Endodermal cell (in vitro differentiated cells): ENCODE data around the gene HOXB4. TPM values are rescaled to one million over a fixed set of nuclear protein-coding genes. Genes with fewer than 3 reads are reported as not detected.

Source experiments
- DNase-seq: peaks from one replicate; pipeline ENCODE4 v3.0.0-alpha.2; 2017
- H3K27ac ChIP-seq: 2 replicates; pipeline ENCODE4 v1.5.1; 2013; ENCODE audit warnings: mild to moderate bottlenecking, low read depth, low read length, moderate library complexity
- H3K27me3 ChIP-seq: 2 replicates; pipeline ENCODE4 v1.6.1; 2013; ENCODE audit warnings: mild to moderate bottlenecking, low read length, moderate library complexity; ENCODE audit not compliant: insufficient read depth, control insufficient read depth, poor library complexity, severe bottlenecking
- H3K36me3 ChIP-seq: 2 replicates; pipeline ENCODE4 v1.7.0; 2013; ENCODE audit warnings: mild to moderate bottlenecking, low read length, moderate library complexity; ENCODE audit not compliant: control insufficient read depth, insufficient read depth
- H3K4me1 ChIP-seq: one replicate; pipeline ENCODE4 v1.7.0; 2013; ENCODE audit warnings: low read length; ENCODE audit not compliant: control insufficient read depth, insufficient read depth
- H3K4me3 ChIP-seq: 2 replicates; pipeline ENCODE4 v1.5.1; 2013; ENCODE audit warnings: mild to moderate bottlenecking, low read length, moderate library complexity
- H3K9ac ChIP-seq: 2 replicates; pipeline ENCODE4 v1.6.1; 2013; ENCODE audit warnings: mild to moderate bottlenecking, low read length, moderate library complexity; ENCODE audit not compliant: poor library complexity, severe bottlenecking; ENCODE audit errors: extremely low read depth
- H3K9me3 ChIP-seq: 2 replicates; pipeline ENCODE4 v1.6.1; 2013; ENCODE audit warnings: mild to moderate bottlenecking, low read length, moderate library complexity; ENCODE audit not compliant: control insufficient read depth
- H3K27ac Mint-ChIP-seq: 2 replicates; pipeline ENCODE4 v1.8.0; 2020; ENCODE audit warnings: mixed read lengths
- H3K27me3 Mint-ChIP-seq: 2 replicates; pipeline ENCODE4 v1.8.0; 2021; ENCODE audit warnings: mild to moderate bottlenecking, mixed read lengths; ENCODE audit not compliant: insufficient read depth
- H3K36me3 Mint-ChIP-seq: 2 replicates; pipeline ENCODE4 v1.8.0; 2020; ENCODE audit warnings: low read depth, mixed read lengths
- H3K4me1 Mint-ChIP-seq: 2 replicates; pipeline ENCODE4 v1.8.0; 2020; ENCODE audit warnings: mixed read lengths
- H3K4me3 Mint-ChIP-seq: 2 replicates; pipeline ENCODE4 v1.8.0; 2020; ENCODE audit warnings: mild to moderate bottlenecking, moderate library complexity, mixed read lengths
- H3K9me3 Mint-ChIP-seq: 2 replicates; pipeline ENCODE4 v1.8.0; 2020; ENCODE audit warnings: mild to moderate bottlenecking, mixed read lengths
- WGBS, 2 experiments: methylation state at CpG; one replicate each; pipeline versions ENCODE4 v1.1.5 to v1.1.7; 2013; ENCODE audit warnings: missing lambda C conversion rate in 2 of 2, mixed read lengths in 1 of 2; ENCODE audit not compliant: insufficient coverage in 1 of 2, insufficient read length in 1 of 2; 5-methylcytosine and 5-hydroxymethylcytosine counted together
- total RNA-seq, 2 donors: library from RNA; stranded (reverse); fragmentation: NEBNext Ultra II Directional in 1 of 2; extraction: Animal tissue kit (Norgen Biotek cat#: 25700) in 1 of 2; gene quantifications; 2 replicates in 1 of 2; 3 replicates in 1 of 2; pipeline ENCODE4 v1.2.1, GENCODE V29; 2021
- TF ChIP-seq, protein P1 (sequence below): fragments of 200-600 bp; sonication (generic); conservative IDR thresholded peaks from 2 replicates; pipeline ENCODE4 v1.5.0; 2021; ENCODE audit warnings: antibody characterized with exemption, mild to moderate bottlenecking

HOXB4 gene
- total RNA-seq, 2 donors from 2014 or later, result not detected

DNA sequence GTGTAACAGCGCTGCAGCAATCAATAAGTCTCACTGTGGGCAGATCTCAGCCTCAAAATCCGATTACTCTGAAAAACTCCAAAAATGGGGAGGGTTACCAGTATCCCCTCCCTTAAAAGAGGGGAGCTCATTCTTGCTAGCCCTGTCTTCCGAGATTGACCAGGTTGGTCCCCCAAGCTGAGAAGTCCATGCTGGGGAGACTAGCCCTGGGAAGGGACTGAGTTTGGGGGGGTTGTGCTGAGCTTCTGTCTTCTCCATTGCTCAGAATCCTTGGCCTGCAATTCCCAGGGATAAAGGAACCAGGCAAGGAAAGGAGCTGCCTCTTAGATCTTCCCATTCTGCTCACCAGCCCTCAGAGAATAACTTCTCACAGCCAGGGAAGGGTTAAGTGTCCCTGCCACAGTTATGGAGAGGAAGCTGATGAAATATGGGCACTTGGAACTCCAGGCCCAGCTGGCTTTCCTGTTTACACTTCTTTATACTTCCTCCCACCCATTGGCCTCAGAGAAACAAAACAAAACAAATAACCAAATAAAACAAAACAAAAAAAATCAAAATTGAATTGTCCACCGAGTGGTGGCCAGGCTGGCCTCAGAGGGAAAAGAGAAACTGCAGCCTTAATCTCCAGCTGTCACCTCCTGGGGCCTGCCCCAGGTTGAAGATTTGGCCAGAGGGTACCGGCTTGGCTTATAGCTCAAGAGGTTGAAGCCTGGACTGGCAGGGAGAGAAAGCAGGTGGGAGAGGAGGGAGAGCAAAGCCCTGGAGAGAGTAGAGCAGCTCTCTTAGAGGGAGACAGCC lies 9.3 kb upstream of the HOXB4 start:
- WGBS, 2 experiments, result 24 to 38% methylated on average over 3 to 5 of the region's 5 CpGs
- H3K4me1 ChIP-seq, result no peaks in the 10 kb centered on the region
- H3K9me3 ChIP-seq, result no peaks in the 10 kb centered on the region
- H3K27me3 ChIP-seq, result peaks cover 100% of the 10 kb centered on the region
- no peaks in the 10 kb centered on the region for H3K36me3 Mint-ChIP-seq
- no peaks in the 10 kb centered on the region for H3K36me3 ChIP-seq
- peaks cover 100% of the 10 kb centered on the region for H3K27me3 Mint-ChIP-seq
- no peaks in the 10 kb centered on the region for H3K9me3 Mint-ChIP-seq
- H3K9ac ChIP-seq, result no peak overlapping the region
- no peak overlapping the region for H3K4me3 Mint-ChIP-seq
- no peak overlapping the region for H3K27ac Mint-ChIP-seq
- no peak for DNase-seq
- H3K4me1 Mint-ChIP-seq, result peaks cover 7% of the 10 kb centered on the region
- TF ChIP-seq, protein P1, sequence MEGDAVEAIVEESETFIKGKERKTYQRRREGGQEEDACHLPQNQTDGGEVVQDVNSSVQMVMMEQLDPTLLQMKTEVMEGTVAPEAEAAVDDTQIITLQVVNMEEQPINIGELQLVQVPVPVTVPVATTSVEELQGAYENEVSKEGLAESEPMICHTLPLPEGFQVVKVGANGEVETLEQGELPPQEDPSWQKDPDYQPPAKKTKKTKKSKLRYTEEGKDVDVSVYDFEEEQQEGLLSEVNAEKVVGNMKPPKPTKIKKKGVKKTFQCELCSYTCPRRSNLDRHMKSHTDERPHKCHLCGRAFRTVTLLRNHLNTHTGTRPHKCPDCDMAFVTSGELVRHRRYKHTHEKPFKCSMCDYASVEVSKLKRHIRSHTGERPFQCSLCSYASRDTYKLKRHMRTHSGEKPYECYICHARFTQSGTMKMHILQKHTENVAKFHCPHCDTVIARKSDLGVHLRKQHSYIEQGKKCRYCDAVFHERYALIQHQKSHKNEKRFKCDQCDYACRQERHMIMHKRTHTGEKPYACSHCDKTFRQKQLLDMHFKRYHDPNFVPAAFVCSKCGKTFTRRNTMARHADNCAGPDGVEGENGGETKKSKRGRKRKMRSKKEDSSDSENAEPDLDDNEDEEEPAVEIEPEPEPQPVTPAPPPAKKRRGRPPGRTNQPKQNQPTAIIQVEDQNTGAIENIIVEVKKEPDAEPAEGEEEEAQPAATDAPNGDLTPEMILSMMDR, result no peak
- H3K27ac ChIP-seq, result no peak overlapping the region
- H3K4me3 ChIP-seq, result no peak overlapping the region

DNA sequence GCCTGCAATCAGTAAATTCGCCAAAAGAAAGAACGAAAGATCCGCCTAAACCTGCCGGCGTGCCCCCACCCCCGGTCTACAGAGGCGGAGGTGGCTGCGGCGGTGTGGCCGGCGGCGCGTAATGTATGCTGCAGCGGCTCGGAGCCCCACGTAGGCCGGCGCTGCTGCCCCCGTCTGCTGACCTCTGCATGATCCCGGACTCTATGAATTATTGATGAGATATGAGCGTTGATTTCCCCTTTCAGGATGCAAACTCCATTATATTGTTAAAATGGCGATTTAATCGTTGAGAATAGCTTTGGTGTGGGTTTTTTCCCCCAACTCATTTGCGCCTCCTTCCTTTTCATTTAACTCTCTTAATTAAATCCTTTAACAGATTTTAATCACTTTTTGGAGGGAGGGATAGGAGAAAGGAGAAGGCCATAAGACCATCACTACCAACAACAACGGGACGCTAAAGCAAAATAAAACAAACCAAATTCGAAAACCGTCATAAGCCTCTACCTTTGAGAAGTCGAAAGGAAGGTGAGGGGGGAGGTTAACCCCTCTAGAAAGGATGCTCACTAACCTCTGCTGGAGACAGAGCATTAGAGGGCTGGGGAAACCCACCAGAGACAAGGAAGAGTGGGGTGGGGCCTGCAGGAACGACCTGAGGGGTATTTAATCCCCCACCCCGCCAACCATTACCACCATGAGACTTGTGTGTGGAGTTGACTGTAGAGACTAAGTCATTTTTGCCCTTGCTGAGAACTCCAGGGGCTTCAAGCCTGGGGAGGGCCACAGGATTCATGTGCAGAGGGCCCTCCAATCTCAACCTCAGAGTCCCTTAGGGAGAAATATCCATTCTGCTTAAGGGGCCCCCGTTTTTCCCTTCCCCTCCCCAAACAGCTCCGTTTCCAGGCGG lies 8.5 kb upstream of the HOXB4 start:
- no peak overlapping the region for H3K9ac ChIP-seq
- Mint-ChIP-seq H3K27me3 (peaks cover 100% of the 10 kb centered on the region), H3K4me1 (peaks cover 7% of the 10 kb centered on the region), H3K36me3 (no peaks in the 10 kb centered on the region), H3K9me3 (no peaks in the 10 kb centered on the region), H3K27ac (no peak overlapping the region), H3K4me3 (no peak overlapping the region)
- no peaks in the 10 kb centered on the region for H3K36me3 ChIP-seq
- H3K4me3 ChIP-seq, result peak overlapping the region; percentile 11
- WGBS, 2 experiments, result 3 to 8% methylated on average over 6 to 27 of the region's 34 CpGs
- no peaks in the 10 kb centered on the region for H3K9me3 ChIP-seq
- DNase-seq, result peak; percentile 66
- no peak overlapping the region for H3K27ac ChIP-seq
- TF ChIP-seq, protein P1, result no peak
- peaks cover 3% of the 10 kb centered on the region for H3K4me1 ChIP-seq
- peaks cover 100% of the 10 kb centered on the region for H3K27me3 ChIP-seq

DNA sequence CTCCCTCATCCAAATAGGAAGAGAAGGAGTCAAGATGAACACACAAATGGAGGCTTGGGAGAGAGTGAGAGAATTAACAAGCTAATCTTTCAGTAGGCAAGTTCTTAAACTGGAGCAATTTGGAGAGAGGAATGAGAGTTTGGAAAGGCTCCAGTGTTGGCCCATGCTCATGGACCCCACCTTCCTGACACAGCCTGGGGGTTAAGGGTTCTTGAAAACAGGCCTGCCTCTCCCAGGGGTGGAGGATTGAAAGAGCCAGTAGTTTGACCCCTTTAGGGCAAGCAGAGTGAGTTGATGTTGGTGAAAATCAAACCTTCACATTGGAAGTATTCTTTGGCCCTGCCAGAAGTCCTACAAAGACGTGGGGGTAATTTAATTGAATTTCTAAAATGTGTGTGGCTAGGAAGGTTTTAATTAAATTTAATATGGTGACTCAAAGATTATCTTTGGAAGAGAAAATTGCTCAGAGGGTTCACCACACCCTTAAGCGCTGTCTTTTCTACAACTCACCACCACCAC lies 6.1 kb upstream of the HOXB4 start:
- Mint-ChIP-seq H3K4me3 (no peak overlapping the region), H3K9me3 (no peaks in the 10 kb centered on the region), H3K36me3 (no peaks in the 10 kb centered on the region), H3K27ac (no peak overlapping the region), H3K27me3 (peaks cover 100% of the 10 kb centered on the region), H3K4me1 (peaks cover 7% of the 10 kb centered on the region)
- DNase-seq, result no peak
- TF ChIP-seq, protein P1, result no peak
- Histone ChIP-seq H3K36me3 (no peaks in the 10 kb centered on the region), H3K9ac (no peak overlapping the region), H3K4me1 (peaks cover 3% of the 10 kb centered on the region), H3K9me3 (no peaks in the 10 kb centered on the region), H3K27me3 (peaks cover 100% of the 10 kb centered on the region), H3K27ac (no peak overlapping the region), H3K4me3 (no peak overlapping the region)
- WGBS, 2 experiments, result 14 to 33% methylated on average over 1 to 2 of the region's 2 CpGs
